ENCODE data around the gene GPC5.

Gene GPC5

DNA sequence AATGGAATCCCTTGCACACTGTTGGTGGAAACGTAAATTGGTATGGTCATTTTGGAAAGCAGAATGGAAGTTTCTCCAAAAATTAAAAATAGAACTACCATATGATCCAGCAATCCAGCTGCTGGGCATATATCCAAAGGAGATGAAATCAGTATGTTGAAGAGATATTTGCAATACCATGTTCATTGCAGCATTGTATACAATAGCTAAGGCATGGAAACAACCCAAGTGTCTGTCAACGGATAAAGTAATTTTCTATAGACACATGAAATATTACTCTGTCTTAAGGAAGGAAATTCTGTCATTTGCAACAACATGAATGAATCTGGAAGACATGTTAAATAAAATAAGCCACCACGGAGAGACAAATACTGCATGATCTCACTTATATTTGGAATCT is 124.7 kb downstream of the GPC5 start:
- no peaks in the 10 kb centered on the region for H3K4me1 ChIP-seq (ENCODE audit: insufficient read depth, insufficient read length)
- no peaks in the 10 kb centered on the region for H3K27me3 ChIP-seq (ENCODE audit: insufficient read depth, insufficient read length)
- H3K9me3 ChIP-seq (ENCODE audit: insufficient read depth, low read length): peaks cover 8% of the 10 kb centered on the region; the same call in 1 of the 2 replicates
- no peak overlapping the region for H3K4me3 ChIP-seq (ENCODE audit: insufficient read length, low read depth)
- H3K9ac ChIP-seq (ENCODE audit: insufficient read length, low read depth): no peak overlapping the region
- no peak for DNase-seq (ENCODE audit: low read depth, low spot score)
- no peaks in the 10 kb centered on the region for H3K36me3 ChIP-seq (ENCODE audit: insufficient read depth, insufficient read length, low read length)
- no peak for TF ChIP-seq YY1 (IDR thresholded peaks at IDR 0.05; ENCODE audit: insufficient read depth, insufficient read length)
- no peak for TF ChIP-seq SUZ12 (IDR thresholded peaks at IDR 0.05; ENCODE audit: extremely low read depth, insufficient read depth, insufficient read length)
- TF ChIP-seq ZNF274 (IDR thresholded peaks at IDR 0.05; ENCODE audit: low read depth, low read length): no peak

DNA sequence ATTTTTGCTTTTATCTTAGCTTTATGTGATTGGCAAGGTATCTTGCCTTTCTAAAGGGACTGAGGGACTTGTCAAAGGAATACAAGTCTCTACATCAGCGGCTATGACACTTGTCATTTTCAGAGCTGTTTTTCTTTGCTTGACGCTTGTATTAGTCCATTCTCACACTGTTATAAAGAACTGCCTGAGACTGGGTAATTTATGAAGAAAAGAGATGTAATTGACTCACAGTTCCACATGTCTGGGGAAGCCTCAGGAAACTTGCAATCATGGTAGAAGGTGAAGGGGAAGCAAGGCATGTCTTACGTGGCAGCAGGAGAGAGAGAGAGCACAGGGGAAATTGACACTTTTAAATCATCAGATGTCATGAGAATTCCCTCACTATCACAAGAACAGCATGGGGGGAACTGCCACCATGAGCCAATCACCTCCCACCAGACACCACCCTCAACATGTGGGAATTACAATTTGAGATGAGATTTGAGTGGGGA is 128.2 kb downstream of the GPC5 start:
- Histone ChIP-seq H3K36me3 (ENCODE audit: insufficient read depth, insufficient read length, low read length) (no peaks in the 10 kb centered on the region), H3K27me3 (ENCODE audit: insufficient read depth, insufficient read length) (no peaks in the 10 kb centered on the region), H3K4me3 (ENCODE audit: insufficient read length, low read depth) (no peak overlapping the region), H3K4me1 (ENCODE audit: insufficient read depth, insufficient read length) (no peaks in the 10 kb centered on the region), H3K9me3 (ENCODE audit: insufficient read depth, low read length) (peaks cover 8% of the 10 kb centered on the region; the same call in 1 of the 2 replicates), H3K9ac (ENCODE audit: insufficient read length, low read depth) (no peak overlapping the region)
- no peak for DNase-seq (ENCODE audit: low read depth, low spot score)
- TF ChIP-seq ZNF274 (IDR thresholded peaks at IDR 0.05; ENCODE audit: low read depth, low read length) (no peak), YY1 (IDR thresholded peaks at IDR 0.05; ENCODE audit: insufficient read depth, insufficient read length) (no peak), SUZ12 (IDR thresholded peaks at IDR 0.05; ENCODE audit: extremely low read depth, insufficient read depth, insufficient read length) (no peak)

- no peak overlapping the region for H3K4me3 ChIP-seq (ENCODE audit: insufficient read length, low read depth)
- H3K27me3 ChIP-seq (ENCODE audit: insufficient read depth, insufficient read length): no peaks in the 10 kb centered on the region
- H3K4me1 ChIP-seq (ENCODE audit: insufficient read depth, insufficient read length): no peaks in the 10 kb centered on the region
- no peak for DNase-seq (ENCODE audit: low read depth, low spot score)
- no peaks in the 10 kb centered on the region for H3K36me3 ChIP-seq (ENCODE audit: insufficient read depth, insufficient read length, low read length)
- TF ChIP-seq SUZ12 (IDR thresholded peaks at IDR 0.05; ENCODE audit: extremely low read depth, insufficient read depth, insufficient read length) (no peak), ZNF274 (IDR thresholded peaks at IDR 0.05; ENCODE audit: low read depth, low read length) (no peak), YY1 (IDR thresholded peaks at IDR 0.05; ENCODE audit: insufficient read depth, insufficient read length) (no peak)
- peaks cover 8% of the 10 kb centered on the region; the same call in 1 of the 2 replicates for H3K9me3 ChIP-seq (ENCODE audit: insufficient read depth, low read length)
- H3K9ac ChIP-seq (ENCODE audit: insufficient read length, low read depth): no peak overlapping the region
Measured at GRCh38 chr13:91529739-91530482, 131.5 kb downstream of the GPC5 start.

DNA sequence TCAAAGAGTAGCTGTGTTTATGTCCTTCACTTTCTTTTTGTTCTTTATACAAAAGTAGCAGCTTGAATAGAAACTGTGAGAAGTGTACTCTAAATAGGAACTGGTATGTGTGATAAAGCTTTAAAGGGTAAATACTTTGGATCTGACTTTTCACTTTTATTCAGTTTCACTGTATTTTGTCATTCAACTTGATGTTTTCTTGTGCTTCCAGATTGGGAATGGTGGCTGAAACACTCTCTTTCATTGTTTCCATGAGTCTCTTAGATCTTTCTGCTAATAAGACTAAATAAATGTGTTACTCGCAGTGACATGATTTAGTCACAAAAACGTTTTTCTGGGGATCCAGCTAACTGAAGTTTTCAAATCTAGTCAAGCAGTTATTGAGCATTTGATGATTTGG is 133.2 kb downstream of the GPC5 start:
- Histone ChIP-seq H3K4me1 (ENCODE audit: insufficient read depth, insufficient read length) (no peaks in the 10 kb centered on the region), H3K27me3 (ENCODE audit: insufficient read depth, insufficient read length) (no peaks in the 10 kb centered on the region), H3K9me3 (ENCODE audit: insufficient read depth, low read length) (peaks cover 8% of the 10 kb centered on the region; the same call in 1 of the 2 replicates), H3K9ac (ENCODE audit: insufficient read length, low read depth) (no peak overlapping the region), H3K4me3 (ENCODE audit: insufficient read length, low read depth) (no peak overlapping the region), H3K36me3 (ENCODE audit: insufficient read depth, insufficient read length, low read length) (no peaks in the 10 kb centered on the region)
- no peak for DNase-seq (ENCODE audit: low read depth, low spot score)
- TF ChIP-seq SUZ12 (IDR thresholded peaks at IDR 0.05; ENCODE audit: extremely low read depth, insufficient read depth, insufficient read length) (no peak), YY1 (IDR thresholded peaks at IDR 0.05; ENCODE audit: insufficient read depth, insufficient read length) (no peak), ZNF274 (IDR thresholded peaks at IDR 0.05; ENCODE audit: low read depth, low read length) (no peak)

GRCh38 chr13:91533354-91533753 is 134.9 kb downstream of the GPC5 start:
- Histone ChIP-seq H3K4me1 (ENCODE audit: insufficient read depth, insufficient read length) (no peaks in the 10 kb centered on the region), H3K9me3 (ENCODE audit: insufficient read depth, low read length) (no peaks in the 10 kb centered on the region), H3K36me3 (ENCODE audit: insufficient read depth, insufficient read length, low read length) (no peaks in the 10 kb centered on the region), H3K9ac (ENCODE audit: insufficient read length, low read depth) (no peak overlapping the region), H3K4me3 (ENCODE audit: insufficient read length, low read depth) (no peak overlapping the region), H3K27me3 (ENCODE audit: insufficient read depth, insufficient read length) (no peaks in the 10 kb centered on the region)
- DNase-seq (ENCODE audit: low read depth, low spot score): no peak
- no peak for TF ChIP-seq SUZ12 (IDR thresholded peaks at IDR 0.05; ENCODE audit: extremely low read depth, insufficient read depth, insufficient read length)
- no peak for TF ChIP-seq YY1 (IDR thresholded peaks at IDR 0.05; ENCODE audit: insufficient read depth, insufficient read length)
- no peak for TF ChIP-seq ZNF274 (IDR thresholded peaks at IDR 0.05; ENCODE audit: low read depth, low read length)

GRCh38 chr13:91534996-91535395 is 136.6 kb downstream of the GPC5 start:
- no peak overlapping the region for H3K9ac ChIP-seq (ENCODE audit: insufficient read length, low read depth)
- H3K36me3 ChIP-seq (ENCODE audit: insufficient read depth, insufficient read length, low read length): no peaks in the 10 kb centered on the region
- no peak for DNase-seq (ENCODE audit: low read depth, low spot score)
- H3K9me3 ChIP-seq (ENCODE audit: insufficient read depth, low read length): no peaks in the 10 kb centered on the region
- TF ChIP-seq ZNF274 (IDR thresholded peaks at IDR 0.05; ENCODE audit: low read depth, low read length) (no peak), YY1 (IDR thresholded peaks at IDR 0.05; ENCODE audit: insufficient read depth, insufficient read length) (no peak), SUZ12 (IDR thresholded peaks at IDR 0.05; ENCODE audit: extremely low read depth, insufficient read depth, insufficient read length) (no peak)
- H3K4me3 ChIP-seq (ENCODE audit: insufficient read length, low read depth): no peak overlapping the region
- H3K4me1 ChIP-seq (ENCODE audit: insufficient read depth, insufficient read length): no peaks in the 10 kb centered on the region
- H3K27me3 ChIP-seq (ENCODE audit: insufficient read depth, insufficient read length): no peaks in the 10 kb centered on the region

- no peaks in the 10 kb centered on the region for H3K36me3 ChIP-seq (ENCODE audit: insufficient read depth, insufficient read length, low read length)
- H3K27me3 ChIP-seq (ENCODE audit: insufficient read depth, insufficient read length): no peaks in the 10 kb centered on the region
- H3K4me1 ChIP-seq (ENCODE audit: insufficient read depth, insufficient read length): no peaks in the 10 kb centered on the region
- no peaks in the 10 kb centered on the region for H3K9me3 ChIP-seq (ENCODE audit: insufficient read depth, low read length)
- no peak for DNase-seq (ENCODE audit: low read depth, low spot score)
- no peak overlapping the region for H3K4me3 ChIP-seq (ENCODE audit: insufficient read length, low read depth)
- no peak for TF ChIP-seq SUZ12 (IDR thresholded peaks at IDR 0.05; ENCODE audit: extremely low read depth, insufficient read depth, insufficient read length)
- no peak for TF ChIP-seq ZNF274 (IDR thresholded peaks at IDR 0.05; ENCODE audit: low read depth, low read length)
- no peak for TF ChIP-seq YY1 (IDR thresholded peaks at IDR 0.05; ENCODE audit: insufficient read depth, insufficient read length)
- H3K9ac ChIP-seq (ENCODE audit: insufficient read length, low read depth): no peak overlapping the region
Measured at GRCh38 chr13:91537376-91537775, 139.0 kb downstream of the GPC5 start.
